SH-SY5Y (cell line): ENCODE measurements around the gene PRDM5.

Source experiments
- GATA2 ChIP-seq: IDR thresholded peaks from 2 replicates; pipeline ENCODE4 v1.6.1; 2011; ENCODE audit warnings: mild to moderate bottlenecking, low read depth, low read length
- GATA3 ChIP-seq: IDR thresholded peaks from 2 replicates; pipeline ENCODE4 v1.6.1; 2011; ENCODE audit warnings: low read depth, mild to moderate bottlenecking, low read length, moderate library complexity

GRCh38 chr4:120720354-120720934 lies 202.1 kb downstream of the PRDM5 start:
- TF ChIP-seq GATA2: no peak
- no peak for TF ChIP-seq GATA3
